HG03378 (cell line): ENCODE measurements around the gene ELAPOR2.
A peak's percentile ranks its signal among the peaks of the same experiment; 100 is the strongest.
"Not testable (repeated sequence)": the region's sequence is repeated elsewhere in the genome, so short reads cannot be mapped to it uniquely, and the experiment has no call there.

ENCODE experiments used
- ATAC-seq: cut with Tn5 transposase; IDR thresholded peaks from one replicate; pipeline ENCODE4 v1.9.1; 2021; ENCODE audit warnings: mild to moderate bottlenecking, moderate library complexity; ENCODE audit not compliant: unreplicated experiment

Gene ELAPOR2

GRCh38 chr7:87059525-87060287, at the start of gene ELAPOR2:
ELAPOR2 (minus strand) TSS chr7:87059654; CDS start chr7:87059513, 141 bp downstream.
- ATAC-seq: peak; percentile 88

GRCh38 chr7:87107949-87108776, 48.7 kb upstream of the ELAPOR2 start:
- no peak for ATAC-seq

GRCh38 chr7:87106974-87107612, 47.6 kb upstream of the ELAPOR2 start:
- ATAC-seq: no peak

- no peak for ATAC-seq
These were observed 45.9 kb upstream of the ELAPOR2 start for GRCh38 chr7:87105401-87105800.

GRCh38 chr7:87100326-87100725, 40.9 kb upstream of the ELAPOR2 start:
- no peak for ATAC-seq

- ATAC-seq: not testable (repeated sequence)
These were observed 37.9 kb upstream of the ELAPOR2 start for GRCh38 chr7:87097375-87097774.

- ATAC-seq: no peak
These were observed 34.9 kb upstream of the ELAPOR2 start for GRCh38 chr7:87094322-87094721.

- ATAC-seq: no peak
These were observed 33.2 kb upstream of the ELAPOR2 start for GRCh38 chr7:87092568-87093091.

- no peak for ATAC-seq
These were observed 32.1 kb upstream of the ELAPOR2 start for GRCh38 chr7:87091487-87092066.

- no peak for ATAC-seq
These were observed 24.5 kb upstream of the ELAPOR2 start for GRCh38 chr7:87083865-87084519.

- ATAC-seq: no peak
These were observed 23.2 kb upstream of the ELAPOR2 start for GRCh38 chr7:87082675-87083074.

GRCh38 chr7:87075671-87076404, 16.4 kb upstream of the ELAPOR2 start:
- peak; percentile 91 for ATAC-seq

GRCh38 chr7:87067788-87068187, 8.3 kb upstream of the ELAPOR2 start:
- ATAC-seq: no peak

GRCh38 chr7:87060288-87060537, 759 bp upstream of the ELAPOR2 start:
- no peak for ATAC-seq

GRCh38 chr7:87058744-87059524, 520 bp downstream of the ELAPOR2 start:
- peak; percentile 32 for ATAC-seq

GRCh38 chr7:87057210-87057609, 2.2 kb downstream of the ELAPOR2 start:
- no peak for ATAC-seq

GRCh38 chr7:87056346-87056745, 3.1 kb downstream of the ELAPOR2 start:
- no peak for ATAC-seq

GRCh38 chr7:87048839-87049238, 10.6 kb downstream of the ELAPOR2 start:
- ATAC-seq: no peak

- ATAC-seq: no peak
These were observed 13.0 kb downstream of the ELAPOR2 start for GRCh38 chr7:87046456-87046855.
